GM21515 (cell line): ENCODE results near the gene C1QTNF5.

Experiments
- ATAC-seq: cut with Tn5 transposase; IDR thresholded peaks from one replicate; pipeline ENCODE4 v1.9.1; 2021; ENCODE audit not compliant: unreplicated experiment

The C1QTNF5 gene

GRCh38 chr11:119297938-119298337, 42.7 kb downstream of the C1QTNF5 start:
- ATAC-seq = no peak

GRCh38 chr11:119295178-119295577, 45.5 kb downstream of the C1QTNF5 start:
- ATAC-seq = no peak

- no peak for ATAC-seq
Observed at GRCh38 chr11:119293461-119293860, 47.2 kb downstream of the C1QTNF5 start.

- ATAC-seq = no peak
Observed at GRCh38 chr11:119290894-119291497, 49.7 kb downstream of the C1QTNF5 start.
